ENCODE results near the gene PES1.
"Not testable (repeated sequence)": the region's sequence is repeated elsewhere in the genome, so short reads cannot be mapped to it uniquely, and the experiment has no call there.

Gene PES1

GRCh38 chr22:30591588-30592359, at the start of gene PES1:
Gene PES1, minus strand, starts transcription at chr22:30591910. Its CDS starts 77 bp downstream, at chr22:30591833.
- DNase-seq (ENCODE audit: low spot score), result peak; percentile 99

- DNase-seq (ENCODE audit: low spot score), result no peak
These were observed 49.2 kb upstream of the PES1 start for GRCh38 chr22:30640839-30641430.

GRCh38 chr22:30640361-30640760, 48.7 kb upstream of the PES1 start:
- no peak for DNase-seq (ENCODE audit: low spot score)

GRCh38 chr22:30637701-30638114, 46.0 kb upstream of the PES1 start:
- DNase-seq (ENCODE audit: low spot score), result peak; percentile 10

- peak; percentile 46 for DNase-seq (ENCODE audit: low spot score)
These were observed 44.7 kb upstream of the PES1 start for GRCh38 chr22:30636226-30637077.

GRCh38 chr22:30635273-30636225, 43.8 kb upstream of the PES1 start, which contains the start of gene SLC35E4:
Gene SLC35E4, plus strand, starts transcription at chr22:30635781. Its CDS starts 670 bp downstream, at chr22:30636451.
- peak; percentile 98 for DNase-seq (ENCODE audit: low spot score)

- peak; percentile 92 for DNase-seq (ENCODE audit: low spot score)
These were observed 42.9 kb upstream of the PES1 start for GRCh38 chr22:30634471-30635233.

GRCh38 chr22:30631469-30631868, 39.8 kb upstream of the PES1 start:
- DNase-seq (ENCODE audit: low spot score), result not testable (repeated sequence)

DNA sequence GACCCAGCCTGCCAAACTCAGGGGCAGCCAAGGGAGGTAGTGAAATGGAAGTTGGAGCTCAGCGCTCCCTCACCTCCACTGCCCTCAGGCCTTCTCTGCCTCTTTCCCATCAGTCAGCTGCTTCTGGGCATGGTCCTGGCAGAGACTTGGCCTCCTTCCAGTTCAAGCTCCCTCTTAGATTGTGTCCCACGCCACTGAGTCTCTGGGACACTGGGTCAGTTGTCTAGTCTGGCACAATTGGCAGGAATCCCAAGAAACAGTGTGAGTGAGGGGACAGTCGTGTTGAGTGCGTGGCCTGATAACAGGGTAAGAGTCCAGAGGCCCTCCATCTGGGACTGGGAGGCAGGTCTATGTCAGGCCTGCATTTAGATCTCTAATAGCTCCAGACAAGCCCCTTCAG, 36.8 kb upstream of the PES1 start:
- DNase-seq (ENCODE audit: low spot score), result no peak

DNA sequence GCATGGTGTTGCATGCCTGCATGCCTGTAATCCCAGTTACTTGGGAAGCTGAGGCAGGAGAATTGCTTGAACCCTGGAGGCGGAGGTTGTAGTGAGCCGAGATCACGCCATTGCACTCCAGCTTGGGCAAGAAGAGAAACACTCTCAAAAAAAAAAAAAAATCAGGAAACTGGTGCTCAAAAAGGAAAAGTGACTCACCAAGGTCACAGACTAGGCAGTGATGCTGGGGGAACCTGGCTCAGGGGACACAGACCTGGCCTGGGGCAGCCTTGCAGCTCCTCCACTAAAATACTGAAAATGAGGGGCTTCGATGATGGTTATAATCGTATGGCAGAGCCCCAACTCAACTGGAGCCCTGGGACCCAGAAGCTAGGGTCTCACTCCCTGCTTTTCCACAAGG, 35.8 kb upstream of the PES1 start:
- DNase-seq (ENCODE audit: low spot score), result no peak

GRCh38 chr22:30626413-30626812, 34.7 kb upstream of the PES1 start:
- no peak for DNase-seq (ENCODE audit: low spot score)

- DNase-seq (ENCODE audit: low spot score), result not testable (repeated sequence)
These were observed 28.2 kb upstream of the PES1 start for GRCh38 chr22:30619909-30620308.

DNA sequence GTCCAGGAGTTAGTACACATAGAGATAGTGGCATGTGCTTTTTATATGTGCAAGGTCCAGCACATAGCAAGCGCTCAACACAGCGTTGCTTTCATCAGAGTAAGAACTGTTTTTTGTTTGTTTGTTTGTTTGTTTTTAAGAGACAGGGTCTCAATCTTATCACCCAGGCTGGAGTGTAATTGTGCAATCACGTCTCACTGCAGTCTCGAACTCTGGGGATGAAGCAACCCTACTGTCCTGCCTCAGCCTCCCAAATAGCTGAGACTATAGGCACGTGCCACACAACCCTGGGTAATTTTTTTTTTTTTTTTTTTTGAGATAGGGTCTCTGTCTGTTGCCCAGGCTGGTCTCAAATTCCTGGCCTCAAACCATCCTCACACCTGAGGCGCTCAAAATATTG, 26.1 kb upstream of the PES1 start:
- no peak for DNase-seq (ENCODE audit: low spot score)

GRCh38 chr22:30615543-30615954, 23.8 kb upstream of the PES1 start:
- peak; percentile 4 for DNase-seq (ENCODE audit: low spot score)

- peak; percentile 3 for DNase-seq (ENCODE audit: low spot score)
These were observed 23.2 kb upstream of the PES1 start for GRCh38 chr22:30614879-30615278.

DNA sequence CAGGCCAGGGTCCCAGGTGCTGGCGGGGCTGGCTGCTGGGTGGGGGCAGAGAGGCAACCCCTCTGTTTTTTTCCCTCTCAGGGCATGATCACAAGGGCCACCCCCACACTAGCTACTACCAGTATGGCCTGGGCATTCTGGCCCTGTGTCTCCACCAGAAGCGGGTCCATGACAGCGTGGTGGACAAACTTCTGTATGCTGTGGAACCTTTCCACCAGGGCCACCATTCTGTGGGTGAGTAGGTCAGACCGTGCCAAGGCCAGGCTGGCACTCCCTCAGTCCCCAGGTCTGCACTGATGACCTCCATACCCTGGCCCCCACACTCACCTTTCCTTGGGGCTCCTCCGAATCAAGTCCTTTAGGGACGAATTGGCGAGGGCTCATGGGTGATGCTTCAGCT, 22.6 kb upstream of the PES1 start:
- DNase-seq (ENCODE audit: low spot score), result no peak

- no peak for DNase-seq (ENCODE audit: low spot score)
These were observed 21.1 kb upstream of the PES1 start for GRCh38 chr22:30612789-30613188.

DNA sequence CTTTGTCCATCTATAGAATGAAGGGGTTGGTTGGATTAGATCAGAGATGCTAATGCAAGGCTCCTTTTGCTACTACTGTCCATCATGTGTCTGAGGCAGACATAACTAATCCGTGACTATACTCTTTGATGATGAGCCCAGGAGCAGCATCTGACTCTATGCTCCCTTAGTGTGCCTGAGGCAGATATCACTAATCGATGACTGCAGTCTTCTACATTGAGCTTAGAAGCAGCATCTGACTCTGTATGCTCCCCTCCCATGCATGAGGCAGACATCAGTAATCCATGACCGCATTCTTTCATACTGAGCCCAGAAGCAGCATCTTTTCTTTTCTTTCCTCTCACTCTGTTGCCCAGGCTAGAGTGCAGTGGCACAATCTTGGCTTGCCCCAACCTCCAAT, 19.5 kb upstream of the PES1 start:
- DNase-seq (ENCODE audit: low spot score), result peak; percentile 8

- no peak for DNase-seq (ENCODE audit: low spot score)
These were observed 18.6 kb upstream of the PES1 start for GRCh38 chr22:30610299-30610698.
